CD4-positive, alpha-beta T cell (primary cell): ENCODE results near the gene TBC1D22A. TPM values are rescaled to one million over a fixed set of nuclear protein-coding genes. Genes with fewer than 3 reads are reported as not detected.

Experiments
- ATAC-seq: fragments of 200-7000 bp; cut with Tn5 transposase; one replicate; pipeline ENCODE4 v1.10.0; 2022; ENCODE audit warnings: mild to moderate bottlenecking; ENCODE audit not compliant: poor library complexity
- CTCF ChIA-PET: fragments of 350-600 bp; sonication (Branson Sonifier 250); formaldehyde crosslinking; loops from one replicate; lab custom pipeline; 2021; ENCODE audit warnings: antibody characterized with exemption, inconsistent platforms; lab: Charles Lee
- POLR2A ChIA-PET: fragments of 350-600 bp; sonication (Branson Sonifier 250); formaldehyde crosslinking; loops from one replicate; lab custom pipeline; 2021; ENCODE audit warnings: antibody characterized with exemption, inconsistent platforms; lab: Charles Lee
- DNase-seq, 14 experiments: peaks; one replicate each; pipeline ENCODE4 v3.0.0-alpha.2; 2013 to 2020; ENCODE audit warnings: mixed read lengths in 2 of 14
- H3K27ac ChIP-seq, 2 donors: one replicate each; pipeline versions ENCODE4 v1.5.1 to v1.7.0; 2013; ENCODE audit warnings: low read length in 2 of 2, low read depth in 1 of 2, mild to moderate bottlenecking in 1 of 2
- H3K27me3 ChIP-seq, 2 experiments: 1 replicate in 1 of 2; 2 replicates in 1 of 2; pipeline versions ENCODE4 v1.6.1 to v1.7.0; 2013; ENCODE audit warnings: low read length in 2 of 2, control low read depth in 1 of 2, mild to moderate bottlenecking in 1 of 2, moderate library complexity in 1 of 2; ENCODE audit not compliant: insufficient read depth in 2 of 2, control insufficient read depth in 1 of 2
- H3K36me3 ChIP-seq: one replicate; pipeline ENCODE4 v1.6.1; 2013; ENCODE audit warnings: low read length, control low read depth; ENCODE audit not compliant: insufficient read depth
- H3K4me1 ChIP-seq: one replicate; pipeline ENCODE4 v1.6.1; 2013; ENCODE audit warnings: low read length, control low read depth; ENCODE audit not compliant: insufficient read depth
- H3K4me3 ChIP-seq: one replicate; pipeline ENCODE4 v1.5.1; 2013; ENCODE audit warnings: mild to moderate bottlenecking, low read length, moderate library complexity
- H3K9me3 ChIP-seq, 2 experiments: 1 replicate in 1 of 2; 2 replicates in 1 of 2; pipeline versions ENCODE4 v1.6.1 to v1.7.0; 2013; ENCODE audit warnings: low read length in 2 of 2, mild to moderate bottlenecking in 2 of 2, control low read depth in 1 of 2, moderate library complexity in 1 of 2; ENCODE audit not compliant: control insufficient read depth in 1 of 2, insufficient read depth in 1 of 2
- H3K27ac Mint-ChIP-seq: one replicate; pipeline ENCODE4 v1.8.0; 2020; ENCODE audit warnings: mixed read lengths
- H3K27me3 Mint-ChIP-seq: one replicate; pipeline ENCODE4 v1.8.0; 2021; ENCODE audit warnings: mixed read lengths
- H3K36me3 Mint-ChIP-seq: one replicate; pipeline ENCODE4 v1.8.0; 2021; ENCODE audit warnings: low read depth, mixed read lengths
- H3K4me1 Mint-ChIP-seq: one replicate; pipeline ENCODE4 v1.8.0; 2021; ENCODE audit warnings: low read depth, mixed read lengths
- H3K4me3 Mint-ChIP-seq: one replicate; pipeline ENCODE4 v1.8.0; 2020; ENCODE audit warnings: mild to moderate bottlenecking, mixed read lengths
- H3K9me3 Mint-ChIP-seq: one replicate; pipeline ENCODE4 v1.8.0; 2020; ENCODE audit warnings: mixed read lengths
- intact Hi-C, 2 experiments: fragments of 100-400 bp; cut with DNase I in 1 of 2; cut with micrococcal nuclease in 1 of 2; formaldehyde crosslinking; loops; one replicate each; pipeline versions ENCODE4 v1.15.1 to v1.9.0; 2023 to 2025; cut with DNase I, micrococcal nuclease
- total RNA-seq, 174 experiments: library from RNA in 2 of 174; stranded (reverse) in 2 of 174; gene quantifications; one replicate each; pipeline ENCODE4 v1.2.3 and lab custom pipeline; 2021 to 2026
- TF ChIP-seq, protein P1 (sequence below): fragments of 200-600 bp; IDR thresholded peaks from one replicate; pipeline ENCODE4 v1.8.0; 2022; ENCODE audit warnings: antibody characterized with exemption, mild to moderate bottlenecking

TBC1D22A gene
- total RNA-seq, 2 experiments from 2014 or later, result 27.1 to 31.7 TPM

DNA sequence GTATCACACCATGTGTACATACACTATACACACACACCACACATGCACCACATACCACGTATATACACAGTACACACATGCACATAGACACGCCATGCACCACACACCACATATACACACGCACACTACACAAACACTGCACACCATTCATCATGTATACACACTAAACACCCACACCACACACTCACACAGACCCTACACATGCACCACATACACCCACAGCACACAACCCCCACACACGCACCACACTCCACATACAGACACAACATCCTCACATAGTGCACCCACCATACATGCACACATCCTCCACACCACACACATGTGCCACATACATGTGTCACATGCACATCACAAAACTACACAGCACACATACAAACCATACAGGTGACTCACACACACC is 397.1 kb downstream of the TBC1D22A start:
- Histone ChIP-seq H3K4me3 (no peak overlapping the region), H3K27ac (no peak overlapping the region), H3K27me3 (no peaks in the 10 kb centered on the region), H3K4me1 (no peaks in the 10 kb centered on the region), H3K36me3 (peaks cover 5% of the 10 kb centered on the region), H3K9me3 (no peaks in the 10 kb centered on the region)
- no peak overlapping the region for H3K27ac Mint-ChIP-seq
- CTCF ChIA-PET, result no interaction called here
- TF ChIP-seq, protein P1, sequence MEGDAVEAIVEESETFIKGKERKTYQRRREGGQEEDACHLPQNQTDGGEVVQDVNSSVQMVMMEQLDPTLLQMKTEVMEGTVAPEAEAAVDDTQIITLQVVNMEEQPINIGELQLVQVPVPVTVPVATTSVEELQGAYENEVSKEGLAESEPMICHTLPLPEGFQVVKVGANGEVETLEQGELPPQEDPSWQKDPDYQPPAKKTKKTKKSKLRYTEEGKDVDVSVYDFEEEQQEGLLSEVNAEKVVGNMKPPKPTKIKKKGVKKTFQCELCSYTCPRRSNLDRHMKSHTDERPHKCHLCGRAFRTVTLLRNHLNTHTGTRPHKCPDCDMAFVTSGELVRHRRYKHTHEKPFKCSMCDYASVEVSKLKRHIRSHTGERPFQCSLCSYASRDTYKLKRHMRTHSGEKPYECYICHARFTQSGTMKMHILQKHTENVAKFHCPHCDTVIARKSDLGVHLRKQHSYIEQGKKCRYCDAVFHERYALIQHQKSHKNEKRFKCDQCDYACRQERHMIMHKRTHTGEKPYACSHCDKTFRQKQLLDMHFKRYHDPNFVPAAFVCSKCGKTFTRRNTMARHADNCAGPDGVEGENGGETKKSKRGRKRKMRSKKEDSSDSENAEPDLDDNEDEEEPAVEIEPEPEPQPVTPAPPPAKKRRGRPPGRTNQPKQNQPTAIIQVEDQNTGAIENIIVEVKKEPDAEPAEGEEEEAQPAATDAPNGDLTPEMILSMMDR, result no peak
- no peaks in the 10 kb centered on the region for H3K27me3 Mint-ChIP-seq
- intact Hi-C loops, result no loop called here
- POLR2A ChIA-PET, result no interaction called here
- H3K4me3 Mint-ChIP-seq, result no peak overlapping the region
- H3K36me3 Mint-ChIP-seq, result peaks cover 32% of the 10 kb centered on the region
- DNase-seq (no peak), ATAC-seq (no peak)
- no peaks in the 10 kb centered on the region for H3K4me1 Mint-ChIP-seq
- no peaks in the 10 kb centered on the region for H3K9me3 Mint-ChIP-seq

DNA sequence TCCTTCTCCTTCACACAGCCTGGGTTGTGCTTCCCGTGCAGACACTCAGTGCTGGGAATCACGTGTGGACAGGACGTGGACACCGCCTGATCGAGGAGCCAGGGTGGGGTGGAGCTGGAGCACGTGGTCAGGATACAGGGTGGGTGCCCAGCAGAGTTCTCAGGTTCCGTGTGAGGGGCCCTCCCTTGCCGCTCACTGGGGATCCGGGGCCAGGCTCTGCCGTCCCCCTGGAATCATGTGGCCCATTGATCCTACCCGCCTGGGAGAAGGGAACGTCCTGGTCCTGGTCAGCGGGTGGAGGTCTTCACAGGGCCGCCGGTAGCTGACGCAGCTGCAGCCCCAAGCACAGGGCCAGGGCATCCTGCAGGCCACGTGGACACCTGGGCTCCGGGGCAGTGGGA is 397.7 kb downstream of the TBC1D22A start:
- Mint-ChIP-seq H3K4me3 (no peak overlapping the region), H3K9me3 (no peaks in the 10 kb centered on the region), H3K27ac (no peak overlapping the region), H3K36me3 (peaks cover 32% of the 10 kb centered on the region), H3K27me3 (no peaks in the 10 kb centered on the region), H3K4me1 (no peaks in the 10 kb centered on the region)
- POLR2A ChIA-PET, result no interaction called here
- Histone ChIP-seq H3K9me3 (no peaks in the 10 kb centered on the region), H3K27me3 (no peaks in the 10 kb centered on the region), H3K27ac (no peak overlapping the region), H3K36me3 (peaks cover 6% of the 10 kb centered on the region), H3K4me3 (no peak overlapping the region), H3K4me1 (no peaks in the 10 kb centered on the region)
- ATAC-seq, result no peak
- TF ChIP-seq, protein P1, result no peak
- CTCF ChIA-PET, result no interaction called here
- no peak for DNase-seq
- intact Hi-C loops, result no loop called here

DNA sequence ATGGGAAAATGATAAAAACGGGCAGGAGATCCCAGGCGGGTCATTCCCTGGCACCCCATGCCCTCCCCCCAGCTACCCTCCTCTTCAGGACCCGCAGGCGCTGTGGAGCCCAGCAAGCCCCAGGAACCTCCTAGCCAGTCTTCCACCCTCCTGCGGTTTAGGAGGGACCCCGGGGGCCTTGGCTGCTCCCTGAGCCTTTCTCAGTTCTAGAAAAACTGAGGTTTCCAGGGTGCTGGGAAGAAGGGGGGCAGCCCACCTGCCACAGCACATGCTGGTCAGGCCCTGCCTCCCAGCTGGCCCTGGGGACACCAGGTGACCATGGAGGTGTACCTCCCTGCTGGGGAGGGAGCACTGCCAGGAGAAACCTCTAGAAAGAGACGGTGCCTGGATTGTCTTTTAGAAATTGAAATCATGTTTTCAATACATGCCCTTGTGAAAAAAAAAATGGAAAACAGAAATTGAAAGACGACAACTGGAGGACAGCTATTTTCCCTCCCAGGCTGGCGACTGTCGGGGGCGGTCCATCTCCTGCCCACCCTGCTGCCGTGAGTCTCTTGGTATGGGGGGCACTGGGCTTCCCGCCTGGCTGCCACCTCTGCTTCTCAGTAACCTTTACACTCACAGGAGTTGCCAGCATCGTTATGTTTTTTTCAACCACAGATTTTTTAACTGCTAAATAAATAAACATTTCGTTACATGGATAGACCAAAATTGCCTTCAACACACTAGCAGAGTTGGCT is 398.5 kb downstream of the TBC1D22A start:
- Histone ChIP-seq H3K27me3 (no peaks in the 10 kb centered on the region), H3K4me3 (no peak overlapping the region), H3K4me1 (no peaks in the 10 kb centered on the region), H3K36me3 (peaks cover 8% of the 10 kb centered on the region), H3K9me3 (no peaks in the 10 kb centered on the region), H3K27ac (no peak overlapping the region)
- no peak for DNase-seq
- H3K27me3 Mint-ChIP-seq, result no peaks in the 10 kb centered on the region
- POLR2A ChIA-PET, result no interaction called here
- no peak overlapping the region for H3K4me3 Mint-ChIP-seq
- TF ChIP-seq, protein P1, result no peak
- intact Hi-C loops, result no loop called here
- peaks cover 28% of the 10 kb centered on the region for H3K36me3 Mint-ChIP-seq
- H3K4me1 Mint-ChIP-seq, result no peaks in the 10 kb centered on the region
- H3K9me3 Mint-ChIP-seq, result no peaks in the 10 kb centered on the region
- H3K27ac Mint-ChIP-seq, result no peak overlapping the region
- ATAC-seq, result no peak
- CTCF ChIA-PET, result no interaction called here
